H1 (cell line): Measurements from ENCODE around the gene ARHGEF7. TPM values are rescaled to one million over a fixed set of nuclear protein-coding genes. Genes with fewer than 3 reads are reported as not detected.

Experiments used
- CTCF ChIA-PET: fragments of 300-600 bp; sonication (Branson Sonifier 250); formaldehyde crosslinking; loops from one replicate; lab custom pipeline; 2021; ENCODE audit not compliant: partially characterized antibody; lab: Charles Lee
- POLR2A ChIA-PET: fragments of 300-600 bp; sonication (Branson Sonifier 250); formaldehyde crosslinking; loops from one replicate; lab custom pipeline; 2021; ENCODE audit warnings: inconsistent platforms; ENCODE audit not compliant: partially characterized antibody; lab: Charles Lee
- DNase-seq, 2 experiments: peaks; one replicate each; pipeline versions ENCODE4 v3.0.0 to v3.0.0-alpha.2; 2010 to 2022; ENCODE audit warnings: low spot score in 2 of 2, low read depth in 1 of 2, mixed read lengths in 1 of 2
- FAIRE-seq: peaks from 2 replicates; lab custom pipeline; 2011; peaks lifted over from hg19 to GRCh38; lab: Jason Lieb, UNC
- H2AFZ ChIP-seq: 2 replicates; pipeline ENCODE4 v1.8.1; 2012; ENCODE audit warnings: low read length, inconsistent platforms
- H2AK5ac ChIP-seq: 2 replicates; pipeline ENCODE4 v1.6.1; 2013; ENCODE audit warnings: low read depth, low read length
- H2BK120ac ChIP-seq: replicated peaks from 2 replicates; pipeline ENCODE3; 2013; ENCODE audit warnings: low read depth, low read length, inconsistent platforms
- H2BK12ac ChIP-seq: 2 replicates; pipeline ENCODE4 v1.6.1; 2013; ENCODE audit warnings: low read depth, low read length
- H2BK15ac ChIP-seq: 2 replicates; pipeline ENCODE4 v1.6.1; 2013; ENCODE audit warnings: low read length
- H2BK20ac ChIP-seq: 2 replicates; pipeline ENCODE4 v1.6.1; 2013; ENCODE audit warnings: low read length
- H2BK5ac ChIP-seq: 2 replicates; pipeline ENCODE4 v1.6.1; 2013; ENCODE audit warnings: low read depth, low read length
- H3K14ac ChIP-seq: 2 replicates; pipeline ENCODE4 v1.6.1; 2013; ENCODE audit warnings: inconsistent platforms; ENCODE audit not compliant: insufficient read length
- H3K18ac ChIP-seq: 2 replicates; pipeline ENCODE4 v1.6.1; 2013; ENCODE audit warnings: low read length; ENCODE audit errors: extremely low read depth
- H3K23ac ChIP-seq: 2 replicates; pipeline ENCODE4 v1.6.1; 2013; ENCODE audit warnings: inconsistent platforms; ENCODE audit not compliant: insufficient read length
- H3K23me2 ChIP-seq: 2 replicates; pipeline ENCODE4 v1.6.1; 2013; ENCODE audit warnings: low read depth, low read length
- H3K27ac ChIP-seq: 2 replicates; pipeline ENCODE4 v1.6.1; 2011; ENCODE audit warnings: low read depth, low read length, inconsistent platforms
- H3K27me3 ChIP-seq, 4 experiments: replicated peaks in 1 of 4; 1 replicate in 1 of 4; 2 replicates in 3 of 4; pipeline versions ENCODE4 v1.6.1 to v1.8.1; 2011 to 2013; ENCODE audit warnings: low read length in 3 of 4, mild to moderate bottlenecking in 3 of 4, inconsistent platforms in 2 of 4, mixed read lengths in 2 of 4, moderate library complexity in 1 of 4; ENCODE audit not compliant: control insufficient read depth in 3 of 4, insufficient read depth in 3 of 4; ENCODE audit errors: extremely low read depth in 1 of 4
- H3K36me3 ChIP-seq, 4 experiments: 2 replicates each; pipeline versions ENCODE4 v1.6.1 to v1.8.1; 2011 to 2013; ENCODE audit warnings: mild to moderate bottlenecking in 4 of 4, low read length in 3 of 4, moderate library complexity in 2 of 4, control low read depth in 1 of 4, inconsistent platforms in 1 of 4; ENCODE audit not compliant: insufficient read depth in 4 of 4, control insufficient read depth in 2 of 4
- H3K4ac ChIP-seq: replicated peaks from 2 replicates; pipeline ENCODE3; 2013; ENCODE audit warnings: low read length, low read depth, mixed read lengths, inconsistent platforms; ENCODE audit not compliant: insufficient read length
- H3K4me1 ChIP-seq, 4 experiments: replicated peaks in 1 of 4; 1 replicate in 1 of 4; 2 replicates in 3 of 4; pipeline versions ENCODE4 v1.6.1 to v1.8.1; 2011 to 2013; ENCODE audit warnings: low read length in 3 of 4, inconsistent platforms in 2 of 4, mixed read lengths in 1 of 4; ENCODE audit not compliant: insufficient read depth in 4 of 4, control insufficient read depth in 3 of 4
- H3K4me2 ChIP-seq, 2 experiments: 2 replicates each; pipeline versions ENCODE4 v1.6.1 to v1.8.1; 2011 to 2013; ENCODE audit warnings: low read depth in 2 of 2, low read length in 2 of 2, control low read depth in 1 of 2, inconsistent platforms in 1 of 2, mild to moderate bottlenecking in 1 of 2; ENCODE audit not compliant: insufficient read depth in 1 of 2
- H3K4me3 ChIP-seq, 4 experiments: fragments of 200-600, 300-600 bp in 1 of 4; sonication (generic), shearing (Covaris generic), sonication (Bioruptor Twin) in 1 of 4; 2 replicates each; pipeline versions ENCODE4 v1.5.1 to v1.8.1; 2011 to 2016; ENCODE audit warnings: low read length in 4 of 4, low read depth in 3 of 4, control low read depth in 2 of 4, inconsistent platforms in 2 of 4, mild to moderate bottlenecking in 2 of 4, mixed read lengths in 1 of 4, moderate library complexity in 1 of 4; ENCODE audit not compliant: insufficient read depth in 2 of 4; ENCODE audit errors: extremely low read depth in 1 of 4
- H3K56ac ChIP-seq: replicated peaks from 2 replicates; pipeline ENCODE3; 2013; ENCODE audit warnings: low read depth, mild to moderate bottlenecking, mixed read lengths, low read length, inconsistent platforms; ENCODE audit not compliant: insufficient read length
- H3K79me1 ChIP-seq: 2 replicates; pipeline ENCODE4 v1.6.1; 2013; ENCODE audit warnings: low read depth, low read length, control low read depth
- H3K79me2 ChIP-seq, 2 experiments: 2 replicates each; pipeline versions ENCODE4 v1.6.1 to v1.8.1; 2012 to 2013; ENCODE audit warnings: low read length in 2 of 2, mild to moderate bottlenecking in 2 of 2, inconsistent platforms in 1 of 2; ENCODE audit not compliant: insufficient read depth in 2 of 2, control insufficient read depth in 1 of 2
- H3K9ac ChIP-seq, 4 experiments: replicated peaks in 1 of 4; 1 replicate in 1 of 4; 2 replicates in 3 of 4; pipeline versions ENCODE4 v1.6.1 to v1.8.1; 2011 to 2013; ENCODE audit warnings: low read depth in 3 of 4, low read length in 3 of 4, control low read depth in 2 of 4, mild to moderate bottlenecking in 2 of 4, moderate library complexity in 2 of 4, inconsistent platforms in 1 of 4; ENCODE audit errors: extremely low read depth in 1 of 4
- H3K9me3 ChIP-seq, 2 experiments: 2 replicates each; pipeline versions ENCODE4 v1.6.1 to v1.8.1; 2012 to 2013; ENCODE audit warnings: mild to moderate bottlenecking in 2 of 2, moderate library complexity in 2 of 2, control low read depth in 1 of 2, inconsistent platforms in 1 of 2, low read depth in 1 of 2, low read length in 1 of 2, mixed read lengths in 1 of 2; ENCODE audit not compliant: insufficient read depth in 2 of 2
- H4K20me1 ChIP-seq, 2 experiments: replicated peaks in 1 of 2; 2 replicates each; pipeline versions ENCODE3 to v1.8.1; 2011 to 2013; ENCODE audit warnings: inconsistent platforms in 2 of 2, low read length in 2 of 2, mild to moderate bottlenecking in 1 of 2; ENCODE audit not compliant: insufficient read depth in 2 of 2, control insufficient read depth in 1 of 2
- H4K5ac ChIP-seq: 2 replicates; pipeline ENCODE4 v1.6.1; 2013; ENCODE audit warnings: low read length, low read depth, mixed read lengths, inconsistent platforms; ENCODE audit not compliant: insufficient read length
- H4K8ac ChIP-seq: 2 replicates; pipeline ENCODE4 v1.8.0; 2013; ENCODE audit warnings: mild to moderate bottlenecking, moderate library complexity, low read length, inconsistent platforms; ENCODE audit not compliant: insufficient read depth; ENCODE audit errors: extremely low read depth
- H4K91ac ChIP-seq: replicated peaks from 2 replicates; pipeline ENCODE3; 2013; ENCODE audit warnings: low read length, mixed read lengths, inconsistent platforms; ENCODE audit not compliant: insufficient read length
- ASH2L ChIP-seq: fragments of 200-600, 300-600 bp; sonication (generic); IDR thresholded peaks from one replicate; pipeline ENCODE4 v1.7.1; 2017; ENCODE audit warnings: low read length
- CEBPB ChIP-seq: IDR thresholded peaks from 2 replicates; pipeline ENCODE4 v1.6.1; 2012; ENCODE audit warnings: low read depth, low read length
- EP300 ChIP-seq, 2 experiments: IDR thresholded peaks; 1 replicate in 1 of 2; 2 replicates in 1 of 2; pipeline ENCODE4 v1.6.1; 2011 to 2012; ENCODE audit warnings: low read depth in 2 of 2, low read length in 2 of 2, mild to moderate bottlenecking in 2 of 2, borderline replicate concordance in 1 of 2, inconsistent platforms in 1 of 2, moderate library complexity in 1 of 2
- EZH2 ChIP-seq: fragments of 200-600 bp; sonication (generic); IDR thresholded peaks from 2 replicates; pipeline ENCODE4 v1.7.1; 2012; ENCODE audit warnings: low read depth, mild to moderate bottlenecking, moderate library complexity, low read length, inconsistent platforms; ENCODE audit not compliant: severe bottlenecking
- JUND ChIP-seq: IDR thresholded peaks from 2 replicates; pipeline ENCODE4 v1.6.1; 2011; ENCODE audit warnings: mild to moderate bottlenecking, improper control_type of control experiment, low read length
- KDM5A ChIP-seq: fragments of 200-600 bp; IDR thresholded peaks from 2 replicates; pipeline ENCODE4 v1.7.1; 2012; ENCODE audit warnings: mild to moderate bottlenecking, low read length, inconsistent platforms, mixed read lengths
- NRF1 ChIP-seq: IDR thresholded peaks from 2 replicates; pipeline ENCODE4 v1.6.1; 2011; ENCODE audit warnings: mild to moderate bottlenecking, low read depth, low read length, improper control_type of control experiment
- PHF8 ChIP-seq: fragments of 200-600 bp; sonication (generic); conservative IDR thresholded peaks from 2 replicates; pipeline ENCODE4 v1.7.1; 2012; ENCODE audit warnings: low read depth, mild to moderate bottlenecking, inconsistent platforms, low read length, moderate library complexity
- RFX5 ChIP-seq: IDR thresholded peaks from 2 replicates; pipeline ENCODE4 v1.6.1; 2011; ENCODE audit warnings: low read depth, low read length, improper control_type of control experiment, borderline replicate concordance
- SIN3A ChIP-seq, 2 experiments: IDR thresholded peaks in 1 of 2; conservative IDR thresholded peaks in 1 of 2; 2 replicates each; pipeline ENCODE4 v1.6.1; 2011 to 2012; ENCODE audit warnings: low read length in 2 of 2, improper control_type of control experiment in 1 of 2, low read depth in 1 of 2, mild to moderate bottlenecking in 1 of 2
- SIRT6 ChIP-seq: IDR thresholded peaks from one replicate; pipeline ENCODE4 v1.7.1; 2012; ENCODE audit warnings: low read length, inconsistent platforms
- TCF12 ChIP-seq: IDR thresholded peaks from 2 replicates; pipeline ENCODE4 v1.6.1; 2011; ENCODE audit warnings: low read depth, mild to moderate bottlenecking, low read length
- ZNF274 ChIP-seq: IDR thresholded peaks from 2 replicates; pipeline ENCODE4 v1.7.0; 2012; ENCODE audit warnings: low read length, borderline replicate concordance; ENCODE audit errors: extremely low read depth
- WGBS, 2 experiments: shearing (Covaris generic) in 1 of 2; methylation state at CpG; one replicate each; pipeline versions ENCODE4 v1.1.6 to v1.1.7; 2013 to 2015; ENCODE audit warnings: low lambda C conversion rate in 2 of 2, mixed read lengths in 2 of 2, inconsistent platforms in 1 of 2, low coverage in 1 of 2, missing lambda C conversion rate in 1 of 2; ENCODE audit not compliant: insufficient replicate concordance in 2 of 2, insufficient coverage in 1 of 2, insufficient read length in 1 of 2; ENCODE audit errors: extremely low coverage in 1 of 2, missing lambda C conversion rate in 1 of 2; 5-methylcytosine and 5-hydroxymethylcytosine counted together
- polyA plus RNA-seq, 7 experiments: library from polyadenylated mRNA; depleted of rRNA in 3 of 7; stranded (reverse) in 5 of 7; unstranded in 2 of 7; fragments of >200 nt in 5 of 7; fragments of 200-250 nt in 2 of 7; gene quantifications; 1 replicate in 5 of 7; 2 replicates in 1 of 7; 4 replicates in 1 of 7; pipeline versions ENCODE4 v1.2.1 to v1.2.3, GENCODE V29; 2011 to 2013; ENCODE audit warnings: missing spikeins in 2 of 7, mixed read lengths in 2 of 7
- total RNA-seq: library from RNA; stranded (reverse); fragmentation: NEBNext Ultra II Directional; extraction: Animal tissue kit (Norgen Biotek cat#: 25700); gene quantifications from 2 replicates; pipeline ENCODE4 v1.2.1, GENCODE V29; 2021
- TF ChIP-seq, protein P1 (sequence below): IDR thresholded peaks from 2 replicates; pipeline ENCODE4 v1.6.1; 2011; ENCODE audit warnings: low read depth, mild to moderate bottlenecking, low read length; ENCODE audit not compliant: insufficient read depth

Gene ARHGEF7
- total and polyA plus RNA-seq, 2 of the 8 experiments (the other 6 are each of a cell fraction or from before 2014, with no cell fraction given): 26.2 to 56.5 TPM

DNA sequence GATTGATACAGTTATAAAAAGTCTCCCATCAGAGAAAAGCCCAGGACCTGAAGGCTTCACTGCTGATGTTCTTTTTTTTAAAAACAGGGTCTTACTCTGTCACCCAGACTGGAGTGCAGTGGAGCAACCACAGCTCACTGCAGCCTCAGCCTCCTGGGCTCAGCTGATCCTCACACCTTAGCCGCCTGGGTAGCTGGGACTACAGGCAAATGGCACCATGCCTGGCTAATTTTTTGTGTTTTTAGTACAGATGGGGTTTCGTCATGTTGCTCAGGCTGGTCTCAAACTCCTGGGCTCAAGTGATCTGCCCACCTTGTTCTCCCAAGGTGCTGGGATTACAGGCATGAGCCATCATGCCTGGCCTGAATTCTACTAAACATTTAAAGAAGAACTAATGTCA is 238.4 kb downstream of the ARHGEF7 start:
- Histone ChIP-seq H3K14ac (no peak overlapping the region), H4K5ac (no peak overlapping the region), H3K23me2 (peaks cover 3% of the 10 kb centered on the region; the same call in 1 of the 2 replicates), H3K56ac (no peak overlapping the region), H3K27me3 (no peaks in the 10 kb centered on the region; a peak in 1 of 7 replicates), H3K36me3 (no peaks in the 10 kb centered on the region), H3K4me1 (no peaks in the 10 kb centered on the region), H2AK5ac (no peak overlapping the region), H4K20me1 (no peaks in the 10 kb centered on the region), H4K8ac (no peak overlapping the region), H2BK120ac (no peak overlapping the region), H3K18ac (no peak overlapping the region), H3K27ac (no peak overlapping the region), H3K9ac (no peak overlapping the region), H3K4me3 (no peak overlapping the region), H2BK12ac (no peak overlapping the region), H2BK20ac (no peak overlapping the region), H2BK5ac (no peak overlapping the region), H3K79me1 (no peaks in the 10 kb centered on the region), H3K4ac (no peak overlapping the region), H3K79me2 (no peaks in the 10 kb centered on the region), H2AFZ (no peak overlapping the region), H3K4me2 (no peak overlapping the region), H3K9me3 (no peaks in the 10 kb centered on the region), H4K91ac (no peak overlapping the region), H3K23ac (no peak overlapping the region), H2BK15ac (no peak overlapping the region)
- DNase-seq (no peak), FAIRE-seq (no peak)
- ChIA-PET CTCF (interaction anchor here (1.2 to 1.8 kb wide), 2 partner anchors 9 kb away, joined by 4 to 7 read pairs; no protein-coding TSS in a partner anchor), POLR2A (interaction anchor here (0.6 kb wide), 1 partner anchor 52 kb away, joined by 3 read pairs; no protein-coding TSS in a partner anchor)
- 95% methylated on average over 2 of the region's 2 CpGs; no CpG with 5 or more reads in 1 of the 2 experiments for WGBS, 2 experiments
- TF ChIP-seq CEBPB (no peak), ASH2L (no peak), RFX5 (no peak), SIN3A (conservative IDR thresholded peaks at IDR 0.05 in 1 of 2, IDR thresholded peaks at IDR 0.05 in 1 of 2; ENCODE audit: low read depth in 1 of 2, low read length in 2 of 2) (no peak), EP300 (IDR thresholded peaks at IDR 0.05; ENCODE audit: borderline replicate concordance in 1 of 2, low read depth in 2 of 2, low read length in 2 of 2) (no peak), ZNF274 (no peak), EZH2 (no peak), PHF8 (no peak), TCF12 (no peak), KDM5A (no peak), JUND (no peak), SIRT6 (no peak), NRF1 (no peak)
- TF ChIP-seq, protein P1, sequence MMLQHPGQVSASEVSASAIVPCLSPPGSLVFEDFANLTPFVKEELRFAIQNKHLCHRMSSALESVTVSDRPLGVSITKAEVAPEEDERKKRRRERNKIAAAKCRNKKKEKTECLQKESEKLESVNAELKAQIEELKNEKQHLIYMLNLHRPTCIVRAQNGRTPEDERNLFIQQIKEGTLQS: no peak
